Measurements from ENCODE around the gene PPP2R3B.

GRCh38 chrX:355329-356050 is 31.2 kb downstream of the PPP2R3B start:
- TF ChIP-seq CTCF (CRISPR knock-in tag; IDR thresholded peaks at IDR 0.05), result no peak
- no peak for TF ChIP-seq MAX (IDR thresholded peaks at IDR 0.05)
- no peak for TF ChIP-seq ZNF30 (CRISPR knock-in tag; IDR thresholded peaks at IDR 0.05)
- TF ChIP-seq THAP11 (CRISPR knock-in tag; IDR thresholded peaks at IDR 0.05), result no peak
- TF ChIP-seq SAFB2 (CRISPR knock-in tag; IDR thresholded peaks at IDR 0.05; ENCODE audit: borderline replicate concordance, low read depth), result no peak
- TF ChIP-seq KLF9 (CRISPR knock-in tag; IDR thresholded peaks at IDR 0.05; ENCODE audit: low read depth), result no peak
- no peak for TF ChIP-seq RNF219 (CRISPR knock-in tag; IDR thresholded peaks at IDR 0.05)
- TF ChIP-seq ARNT (IDR thresholded peaks at IDR 0.05), result no peak
- TF ChIP-seq ZZZ3 (CRISPR knock-in tag; IDR thresholded peaks at IDR 0.05; ENCODE audit: borderline replicate concordance), result no peak
- TF ChIP-seq BRCA1 (CRISPR knock-in tag; IDR thresholded peaks at IDR 0.05), result no peak

All from HepG2 (cell line).